Cerebellar cortex (tissue), 1 donor: Measurements from ENCODE around the gene MREG.

Experiments
- DNase-seq: peaks from one replicate; pipeline ENCODE4 v3.0.0-alpha.2; 2015; ENCODE audit warnings: low spot score

MREG gene

GRCh38 chr2:216013080-216013909 is at the start of gene MREG:
Gene MREG (minus strand): TSS chr2:216013551. CDS start chr2:216013327, 224 bp downstream.
- peak; percentile 82 for DNase-seq

DNA sequence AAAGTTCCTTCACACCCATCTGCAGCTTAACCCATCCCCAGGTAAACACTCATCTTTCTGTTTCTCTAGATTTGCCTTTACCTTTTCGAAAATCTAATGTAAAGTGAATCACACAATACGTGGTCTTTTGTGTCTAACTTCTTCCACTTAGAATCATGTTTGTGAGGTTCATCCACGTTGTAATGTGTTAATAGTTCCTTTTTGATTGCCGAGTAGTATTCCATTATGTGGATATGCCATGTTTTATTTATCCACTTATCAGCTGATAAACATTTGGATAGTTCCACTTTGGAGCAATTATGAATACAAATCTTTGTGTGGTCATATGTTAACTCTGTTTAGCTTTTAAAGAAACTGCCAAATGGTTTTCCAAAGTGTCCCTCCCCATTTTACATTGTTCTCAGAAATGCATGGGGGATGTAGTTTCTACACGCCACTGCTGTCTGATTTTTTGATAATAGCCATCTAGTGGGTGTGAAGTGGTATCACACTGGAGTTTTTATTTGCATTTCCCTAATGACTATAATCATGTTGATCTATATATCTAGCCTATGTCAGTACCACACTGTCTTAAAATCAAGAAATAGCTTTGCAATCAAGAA is 46.0 kb upstream of the MREG start:
- DNase-seq, result no peak

DNA sequence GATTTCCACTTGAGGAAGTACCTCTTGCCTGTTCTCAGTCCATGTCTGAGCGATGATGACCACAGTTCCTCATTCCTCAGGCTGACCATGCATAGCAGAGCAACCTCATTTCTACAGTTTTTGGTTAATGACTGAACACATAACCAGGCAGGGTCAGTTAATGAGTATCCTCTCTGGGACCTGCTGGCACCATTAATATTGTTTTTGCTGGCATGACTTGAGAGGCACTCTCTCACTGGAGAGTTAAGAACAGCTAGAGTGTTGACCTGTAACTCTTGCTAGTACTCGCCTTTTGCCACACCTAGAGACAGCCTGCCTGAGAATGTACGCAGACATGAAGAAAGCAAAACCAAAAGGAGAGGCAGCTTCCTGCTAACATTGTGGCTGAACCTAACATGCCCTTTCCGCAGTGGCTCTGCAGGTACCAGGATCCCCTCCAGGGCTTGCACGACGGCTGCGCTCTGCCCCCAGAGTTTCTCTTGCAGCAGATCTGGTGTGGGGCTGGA is 44.4 kb upstream of the MREG start:
- no peak for DNase-seq

GRCh38 chr2:216056739-216057138 is 43.4 kb upstream of the MREG start:
- DNase-seq, result no peak

DNA sequence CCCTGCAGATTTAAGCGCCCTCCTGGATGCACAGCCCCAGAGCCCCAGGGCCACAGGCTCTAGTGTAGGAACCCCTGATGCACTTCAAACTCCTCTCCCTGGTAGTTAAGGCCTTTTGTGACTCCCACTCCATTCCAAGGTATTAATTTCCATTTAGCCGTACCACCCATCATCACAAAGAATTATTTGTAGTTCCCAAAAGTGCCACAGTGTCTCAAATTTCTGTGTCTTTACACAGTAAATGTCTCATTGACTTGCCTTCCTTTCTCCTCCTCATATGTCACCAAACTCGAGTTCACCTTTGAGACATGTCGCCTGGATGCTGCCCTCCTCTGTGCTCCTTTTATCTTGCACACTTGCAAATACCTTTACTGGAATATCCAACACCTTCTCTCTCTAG is 42.3 kb upstream of the MREG start:
- no peak for DNase-seq

GRCh38 chr2:216052420-216052819 is 39.1 kb upstream of the MREG start:
- no peak for DNase-seq

- no peak for DNase-seq
These were observed 38.0 kb upstream of the MREG start for GRCh38 chr2:216051350-216051749.

DNA sequence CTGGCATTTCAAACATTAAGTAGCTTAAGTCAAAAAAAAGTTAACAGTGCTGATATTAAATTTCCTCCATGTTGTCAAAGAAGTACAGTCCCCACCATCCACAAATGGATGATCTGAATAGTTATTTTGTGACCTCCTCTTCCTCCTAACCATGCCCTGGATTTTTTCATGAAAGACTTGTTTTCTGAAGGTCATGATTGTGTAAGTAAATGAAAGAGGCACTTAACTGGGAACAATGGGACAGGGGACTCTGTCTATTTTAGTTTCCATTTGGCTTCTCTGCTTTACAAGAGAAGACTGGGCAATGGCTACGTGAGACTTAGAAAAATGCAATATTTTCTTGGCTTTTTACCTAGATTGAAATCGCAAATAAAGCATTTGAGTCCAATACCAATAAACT is 36.1 kb upstream of the MREG start:
- DNase-seq, result no peak

DNA sequence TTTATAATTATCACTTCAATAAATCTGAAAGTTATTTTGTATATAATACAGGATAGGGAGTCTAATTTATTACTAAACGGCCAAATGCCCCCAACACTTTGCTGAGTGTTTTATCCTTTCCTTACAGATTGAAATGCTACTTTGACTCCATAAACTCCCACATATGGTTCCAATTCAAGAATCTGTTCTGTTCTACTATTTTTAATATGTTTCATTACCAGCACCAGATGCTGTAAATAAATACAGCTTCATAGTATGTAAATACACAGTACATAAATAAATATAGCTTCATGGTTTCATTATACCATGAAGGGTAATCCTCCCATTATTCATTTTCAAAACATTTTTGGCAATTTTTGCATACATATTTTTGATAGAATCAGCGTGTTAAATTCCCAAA is 34.0 kb upstream of the MREG start:
- no peak for DNase-seq

DNA sequence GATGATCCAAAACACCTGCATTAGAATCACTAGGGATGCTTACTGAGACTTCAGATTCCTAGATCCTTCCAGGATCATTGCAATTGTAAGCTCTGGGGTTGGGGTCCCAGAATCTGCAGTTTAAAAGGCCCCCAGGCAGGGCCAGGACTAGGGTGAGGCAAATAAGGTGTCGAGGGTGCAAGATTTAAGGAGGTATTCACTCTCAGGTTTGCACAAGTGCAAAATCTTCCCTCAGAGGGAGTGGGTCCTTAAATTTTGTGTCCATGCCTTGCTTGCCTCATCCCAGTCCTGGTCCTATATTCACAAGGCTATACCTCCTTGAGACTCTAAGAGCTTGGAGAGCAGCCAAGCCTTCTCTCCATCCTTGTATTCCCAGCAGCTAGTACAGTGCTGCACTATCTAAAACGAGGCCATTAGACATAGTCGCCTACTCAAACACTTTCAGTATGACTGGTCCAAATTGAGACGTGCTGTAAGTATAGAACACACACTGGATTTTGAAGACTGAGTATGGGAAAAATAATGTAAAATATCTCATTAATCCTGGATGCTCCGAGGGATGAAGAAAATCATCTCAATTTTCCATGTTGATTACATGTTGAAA is 31.6 kb upstream of the MREG start:
- no peak for DNase-seq

DNA sequence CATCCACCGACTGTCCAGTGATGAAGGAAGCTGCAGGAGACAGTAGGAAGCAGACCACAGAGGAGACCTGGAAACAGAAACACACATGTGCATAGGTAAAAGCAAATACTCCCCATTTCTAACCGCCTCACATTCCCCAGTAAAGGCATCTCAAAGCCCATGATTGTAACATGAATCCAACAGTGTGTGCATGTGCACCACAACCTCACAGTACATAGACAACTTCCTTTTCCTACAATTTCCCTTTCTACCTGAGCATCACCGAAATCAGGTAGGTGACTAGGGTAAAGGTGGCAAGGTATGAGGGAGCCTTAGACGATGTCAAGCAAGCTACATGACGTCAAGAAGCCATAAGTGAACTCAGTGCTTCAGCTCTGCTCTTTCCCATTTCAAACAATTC is 30.6 kb upstream of the MREG start:
- DNase-seq, result no peak

DNA sequence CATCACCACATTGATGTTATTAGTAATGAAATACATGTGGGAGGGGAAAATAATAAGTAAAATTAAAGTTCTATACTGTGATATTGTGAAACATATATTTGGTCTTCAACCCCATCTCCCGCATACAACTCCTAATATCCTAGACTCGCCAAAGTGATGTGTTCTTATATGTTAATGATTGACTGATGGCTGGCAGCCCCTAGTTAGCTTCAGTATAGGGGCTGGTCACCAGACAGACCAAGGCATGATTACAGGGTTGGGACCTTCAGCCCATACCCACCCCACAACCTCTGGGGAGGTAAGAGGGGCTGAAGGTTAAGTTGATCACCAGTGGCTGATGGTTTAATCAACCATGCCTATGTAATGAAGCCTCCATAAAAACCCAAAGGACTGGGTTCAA is 28.1 kb upstream of the MREG start:
- no peak for DNase-seq

DNA sequence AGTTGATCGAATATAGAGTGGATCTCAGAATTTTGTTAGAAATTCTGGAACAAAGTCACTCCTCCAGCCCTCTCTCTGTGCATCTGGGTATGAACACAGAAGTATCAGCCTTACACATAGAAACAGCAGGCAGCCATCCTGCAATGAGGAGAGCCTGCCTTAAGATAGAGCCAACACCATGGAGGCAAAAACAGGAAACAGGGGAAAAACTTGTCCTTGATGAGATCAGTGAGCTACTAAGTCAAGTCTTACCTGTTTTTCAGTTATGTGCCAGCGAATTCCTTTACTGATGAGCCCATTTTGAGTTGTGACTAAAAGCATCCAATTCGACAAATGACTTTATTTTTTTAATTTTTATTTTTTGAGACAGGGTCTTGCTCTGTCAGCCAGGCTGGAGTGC is 26.6 kb upstream of the MREG start:
- no peak for DNase-seq

- peak; percentile 73 for DNase-seq
These were observed 20.7 kb upstream of the MREG start for GRCh38 chr2:216034065-216034464.

- DNase-seq, result no peak
These were observed 20.1 kb upstream of the MREG start for GRCh38 chr2:216033403-216033802.

- no peak for DNase-seq
These were observed 18.8 kb upstream of the MREG start for GRCh38 chr2:216031960-216032689.

GRCh38 chr2:216030216-216030615 is 16.9 kb upstream of the MREG start:
- DNase-seq, result no peak

GRCh38 chr2:216029416-216030129 is 16.2 kb upstream of the MREG start:
- DNase-seq, result no peak

DNA sequence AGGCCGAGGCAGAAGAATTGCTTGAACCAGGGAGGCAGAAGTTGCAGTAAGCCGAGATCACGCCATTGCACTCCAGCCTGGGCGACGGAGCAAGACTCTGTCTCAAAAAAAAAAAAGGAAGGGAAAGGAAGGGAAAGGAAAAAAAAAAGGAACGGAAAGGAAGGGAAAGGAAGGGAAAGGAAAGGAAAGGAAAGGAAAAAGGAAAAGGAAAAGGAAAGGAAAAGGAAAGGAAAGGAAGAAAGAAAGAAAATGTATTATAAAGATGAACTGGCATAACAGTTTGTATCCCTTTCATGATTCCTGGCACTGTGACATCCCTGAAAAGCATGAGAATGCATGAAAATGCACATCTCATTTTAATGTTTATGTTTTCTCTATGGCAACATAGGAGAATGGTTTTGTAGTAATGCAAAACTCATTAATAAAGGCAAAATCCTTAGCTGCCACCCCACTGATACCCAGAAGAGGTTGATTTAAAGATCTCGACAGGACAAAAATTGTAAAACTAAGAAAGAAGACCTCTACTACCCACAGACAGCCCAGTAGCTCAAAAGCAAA is 11.5 kb upstream of the MREG start:
- no peak for DNase-seq

DNA sequence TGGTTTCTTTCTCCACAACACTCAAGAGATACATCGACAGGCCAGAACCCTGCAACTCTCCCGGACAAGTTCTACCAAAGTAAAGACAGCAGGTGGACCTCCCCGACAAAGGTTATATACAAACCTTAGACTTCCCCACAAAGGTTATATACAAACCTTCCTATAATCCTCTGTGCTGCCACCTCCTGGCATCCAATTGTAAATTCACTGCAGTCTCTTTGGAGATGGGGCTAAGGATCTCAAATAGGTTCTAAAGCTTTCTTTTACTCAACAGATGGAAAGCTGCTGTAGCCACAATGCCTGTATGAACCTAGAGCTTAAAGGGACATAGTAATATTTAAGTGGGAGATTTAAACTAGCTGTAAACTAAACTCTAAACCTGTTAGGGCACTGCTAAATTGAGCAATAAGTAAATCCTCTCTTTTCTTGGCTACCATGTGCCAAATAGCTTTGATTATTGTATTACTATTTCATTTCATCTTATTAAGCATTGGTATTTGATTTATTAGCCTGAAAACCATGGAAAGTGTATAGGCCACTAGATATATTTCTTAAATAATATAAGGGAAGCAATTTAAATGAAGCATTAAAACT is 9.8 kb upstream of the MREG start:
- peak; percentile 81 for DNase-seq
